Stimulated activated CD8-positive, alpha-beta memory T cell treated with anti-CD3 and anti-CD28 coated beads, Interleukin-7, amount 100 ng/mL, for 48 hours (primary cell): Measurements from ENCODE around the gene FAM174B.
A peak's percentile ranks its signal among the peaks of the same experiment; 100 is the strongest.

Experiments used
- DNase-seq, 2 donors: peaks; one replicate each; pipeline ENCODE4 v3.0.0-alpha.2; 2020; ENCODE audit warnings: low read depth in 1 of 2; ENCODE audit errors: extremely low read depth in 1 of 2

The FAM174B gene

DNA sequence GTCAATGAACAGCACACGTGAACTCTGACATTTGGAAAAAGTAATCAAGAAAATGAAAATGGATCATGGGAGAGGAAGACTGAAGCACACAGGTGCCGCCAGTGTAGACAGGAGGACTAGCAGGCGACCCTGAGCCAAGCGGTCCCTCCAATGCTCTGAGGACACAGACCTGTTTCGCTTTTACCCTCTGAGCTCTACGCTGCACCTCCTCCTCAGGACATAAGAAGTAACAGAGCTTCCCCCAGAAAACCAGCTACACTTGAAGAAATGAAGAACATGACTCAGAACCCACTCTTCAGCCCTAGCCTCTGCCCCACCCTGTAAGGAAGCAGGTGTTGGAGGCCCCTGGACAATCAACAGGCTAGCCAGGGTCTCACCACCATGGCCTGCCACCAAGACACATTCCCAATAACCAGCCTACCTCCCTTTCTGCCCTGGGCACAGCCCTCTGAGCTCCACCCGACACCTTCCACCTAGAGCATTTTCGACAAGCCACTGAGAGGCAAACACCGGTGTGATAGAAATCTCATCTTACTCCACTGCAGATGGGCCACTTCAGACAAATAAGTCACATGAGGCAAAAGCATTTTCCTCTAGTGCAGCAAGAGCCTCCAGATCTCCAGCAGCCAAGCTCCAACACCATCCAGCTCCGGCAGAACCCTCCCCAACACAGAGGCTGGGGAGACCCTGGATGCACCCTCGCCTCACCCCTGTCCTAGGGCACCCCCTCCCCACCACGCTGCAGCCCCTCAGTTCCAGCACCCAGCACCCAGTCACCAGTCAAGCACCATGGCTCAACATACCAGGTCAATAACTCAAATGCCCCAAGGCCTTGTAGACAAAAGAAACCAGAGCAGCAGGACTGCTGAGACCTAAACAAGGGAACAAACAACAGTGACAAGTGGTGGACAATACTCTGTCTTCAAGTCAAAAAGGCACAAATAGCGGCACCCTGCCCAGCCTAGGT, 11.4 kb downstream of the FAM174B start:
- no peak for DNase-seq

DNA sequence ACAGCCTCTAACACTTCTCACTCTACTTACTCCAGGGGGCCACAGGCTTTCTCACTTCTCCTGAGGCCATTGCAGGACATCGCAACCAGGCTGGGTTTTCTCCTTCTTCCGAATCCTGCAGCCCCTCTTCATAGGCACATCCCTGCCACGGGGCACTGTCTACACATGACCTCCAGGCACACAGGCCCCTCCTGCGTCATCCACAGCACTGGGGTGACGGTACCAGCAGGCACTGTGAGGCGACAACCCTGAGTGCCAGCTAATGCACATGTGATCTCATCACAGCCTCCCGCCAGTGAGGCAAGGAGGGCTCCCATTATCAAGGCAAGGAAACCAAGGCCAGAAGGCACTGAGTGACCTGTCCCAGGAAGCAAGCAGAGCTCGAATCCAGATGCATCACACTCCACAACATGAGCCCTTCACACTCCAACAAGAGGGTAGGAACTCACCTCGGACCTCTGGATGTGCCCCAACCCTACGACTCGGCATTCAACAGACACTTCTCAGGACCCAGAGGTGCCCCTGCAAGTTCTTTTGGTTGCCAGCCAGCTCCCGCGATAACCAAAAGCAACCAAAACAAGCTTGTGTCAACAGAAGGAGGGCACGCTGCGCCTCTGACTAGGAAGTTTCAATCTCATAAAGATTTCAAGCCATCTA, 16.7 kb downstream of the FAM174B start:
- no peak for DNase-seq

DNA sequence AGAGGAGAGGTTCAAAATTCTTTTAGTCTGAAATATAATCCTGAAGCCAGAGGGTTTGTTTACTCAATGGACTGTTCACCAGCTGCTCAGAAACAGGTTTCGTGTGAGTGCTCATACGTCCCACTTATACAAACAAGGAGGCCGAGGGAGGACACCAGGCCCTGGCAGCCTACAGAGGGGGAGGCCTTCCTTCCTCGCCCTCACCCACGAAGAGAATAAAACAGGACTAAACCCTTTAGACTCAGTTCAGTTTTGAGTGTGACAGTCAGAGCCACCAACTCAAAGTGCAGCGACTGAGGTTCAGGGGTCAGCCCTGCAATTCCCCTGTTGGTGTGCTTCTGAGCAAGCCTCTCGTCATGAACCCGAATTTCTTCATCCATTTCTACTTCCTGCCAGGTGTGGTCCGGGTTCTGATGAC, 17.3 kb downstream of the FAM174B start:
- DNase-seq: no peak

DNA sequence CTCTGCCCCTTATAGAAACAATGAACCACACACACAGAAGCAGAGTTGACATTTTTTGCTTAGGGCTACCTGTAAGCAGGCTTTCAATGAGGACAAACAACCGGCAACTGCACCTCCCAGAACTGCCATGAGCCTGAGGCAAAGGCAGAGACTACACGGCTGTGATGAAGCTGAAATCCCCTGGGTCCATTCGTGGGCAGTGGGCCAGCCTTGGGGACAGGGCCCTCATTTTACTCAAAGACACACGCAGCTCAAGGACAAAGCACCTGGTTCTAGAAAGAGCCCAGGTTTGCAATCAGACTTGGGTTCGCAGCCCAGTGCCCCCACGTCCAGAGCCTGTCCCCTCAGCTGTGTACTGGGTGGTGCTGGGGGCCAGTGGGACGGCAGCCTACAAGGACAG, 17.9 kb downstream of the FAM174B start:
- no peak for DNase-seq

DNA sequence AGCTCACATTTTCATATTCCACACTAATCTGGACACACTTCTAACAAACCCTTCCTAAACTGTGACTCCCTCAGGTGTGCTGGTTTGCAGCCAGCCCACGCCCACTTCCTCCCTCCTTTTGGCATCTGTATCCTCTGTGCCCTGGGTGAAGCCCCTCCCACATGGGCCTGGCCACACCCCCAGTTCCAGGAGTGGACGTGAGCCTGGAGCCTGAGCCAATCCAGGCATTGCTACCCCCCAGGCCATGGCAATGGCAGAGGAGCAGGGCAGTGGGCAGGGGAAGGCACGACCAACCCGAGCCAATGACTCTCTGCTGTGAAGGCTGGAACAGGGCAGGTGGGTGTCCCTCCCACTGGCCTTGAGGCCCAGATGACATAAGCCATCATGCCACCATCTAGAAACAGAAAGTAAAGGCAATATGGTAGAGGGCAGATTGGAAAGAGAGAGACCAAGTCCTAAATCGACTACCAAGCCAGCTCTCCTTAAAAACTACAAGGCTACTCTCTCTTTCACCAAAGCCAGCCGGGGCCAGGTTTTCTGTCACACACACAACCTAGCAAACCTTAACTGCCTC, 18.6 kb downstream of the FAM174B start:
- no peak for DNase-seq

DNA sequence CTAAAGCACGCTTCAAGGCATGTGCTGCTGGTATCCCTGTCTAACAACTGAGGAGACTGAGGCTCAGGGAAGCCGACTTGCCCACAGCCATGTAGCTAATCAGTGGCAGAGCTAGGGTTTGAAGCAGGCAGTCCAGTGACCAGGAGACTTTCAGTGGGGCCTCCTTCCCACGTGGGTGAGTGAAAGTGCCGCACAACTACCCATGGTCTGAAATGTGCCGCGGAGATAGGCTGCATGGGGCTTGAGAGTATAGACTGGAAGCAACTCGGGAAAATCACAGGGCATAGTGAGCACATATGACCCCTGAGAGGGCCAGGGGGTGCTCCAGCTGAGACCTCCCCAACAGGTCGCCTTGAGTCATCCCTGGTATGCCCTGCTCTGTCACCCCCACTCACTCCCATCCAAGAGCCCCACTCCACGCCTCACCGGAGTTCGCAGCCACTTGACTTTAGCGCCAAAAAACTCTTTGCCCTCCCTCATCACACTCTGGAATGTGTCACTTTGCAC, 19.1 kb downstream of the FAM174B start:
- DNase-seq: no peak

DNA sequence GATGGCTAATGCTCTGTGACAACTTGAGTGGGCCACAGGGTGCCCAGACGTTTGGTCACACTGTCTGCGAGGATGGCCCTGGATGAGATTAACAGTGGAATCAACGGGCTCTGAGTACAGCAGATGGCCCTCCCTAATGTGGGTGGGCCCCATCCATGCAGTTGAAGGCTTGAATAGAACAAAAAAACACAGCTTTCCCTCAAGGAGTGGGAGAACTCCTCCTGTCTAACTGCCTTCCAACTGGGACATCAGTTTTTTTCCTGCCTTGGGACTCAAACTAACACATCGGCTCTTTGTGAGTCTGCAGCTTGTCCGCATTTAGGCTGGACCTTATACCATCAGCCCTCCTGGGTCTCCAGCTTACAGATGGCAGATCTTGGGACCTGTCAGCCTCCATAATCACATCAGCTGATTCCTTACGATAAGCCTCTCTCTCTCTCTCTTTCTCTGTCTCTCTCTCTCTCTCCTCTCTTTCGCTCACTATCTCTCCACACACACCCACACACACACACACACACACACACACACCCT, 20.8 kb downstream of the FAM174B start:
- DNase-seq: no peak

DNA sequence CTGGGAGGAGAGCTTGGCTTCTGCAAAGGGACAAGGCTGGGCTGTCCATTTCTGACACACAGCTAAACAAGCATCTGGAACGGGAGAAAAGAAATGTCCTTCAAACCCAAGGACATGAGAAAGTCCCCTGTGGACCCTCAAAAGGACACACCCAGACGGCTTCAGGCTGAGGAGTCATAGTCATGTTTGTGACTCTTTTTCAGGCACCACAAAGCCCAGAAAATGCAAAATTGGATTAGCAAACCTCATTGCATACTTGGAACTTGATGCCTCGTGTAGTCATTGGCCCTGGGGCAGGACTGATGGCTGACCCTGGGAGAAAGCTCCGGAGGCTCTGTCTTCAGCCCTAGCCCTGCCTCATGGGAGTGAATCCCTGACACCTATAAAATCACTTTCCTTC, 21.5 kb downstream of the FAM174B start:
- DNase-seq: no peak

DNA sequence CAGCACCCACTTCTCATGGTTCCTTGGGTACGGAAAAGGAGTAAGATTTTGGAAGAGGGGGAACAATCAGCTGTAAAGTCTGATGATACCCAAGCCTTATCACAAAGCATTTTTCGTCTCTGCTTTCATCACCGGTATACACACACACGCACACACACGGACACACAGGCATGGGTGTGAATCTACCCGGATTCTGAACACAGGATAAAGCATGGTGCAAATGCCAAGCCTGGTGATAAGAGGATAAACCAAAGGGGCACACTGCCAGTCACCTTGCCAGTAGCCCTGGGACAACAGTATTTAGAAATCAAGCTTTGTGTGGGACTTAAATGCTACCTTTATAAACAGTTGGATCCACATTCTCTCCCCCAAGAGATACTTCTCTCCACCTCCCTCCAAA, 22.2 kb downstream of the FAM174B start:
- DNase-seq: no peak

DNA sequence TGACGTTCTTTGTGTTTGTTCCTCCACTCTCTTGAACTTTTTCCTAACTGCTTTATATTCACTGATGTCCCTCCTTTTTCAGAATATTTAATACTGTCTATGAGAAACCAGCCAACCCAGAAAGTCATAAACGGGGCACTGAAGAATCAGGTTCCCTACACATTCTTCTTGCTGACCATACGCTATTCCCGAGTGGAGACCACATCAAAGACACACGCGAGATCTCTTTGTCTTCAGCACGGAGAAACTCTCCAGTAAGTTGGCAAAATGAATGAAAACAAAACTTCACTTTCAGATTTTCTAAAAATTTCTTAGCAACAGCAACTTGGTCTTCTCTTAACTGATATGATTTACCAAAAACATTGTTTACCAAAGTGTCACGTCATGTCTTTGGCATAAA, 22.6 kb downstream of the FAM174B start:
- DNase-seq: no peak

DNA sequence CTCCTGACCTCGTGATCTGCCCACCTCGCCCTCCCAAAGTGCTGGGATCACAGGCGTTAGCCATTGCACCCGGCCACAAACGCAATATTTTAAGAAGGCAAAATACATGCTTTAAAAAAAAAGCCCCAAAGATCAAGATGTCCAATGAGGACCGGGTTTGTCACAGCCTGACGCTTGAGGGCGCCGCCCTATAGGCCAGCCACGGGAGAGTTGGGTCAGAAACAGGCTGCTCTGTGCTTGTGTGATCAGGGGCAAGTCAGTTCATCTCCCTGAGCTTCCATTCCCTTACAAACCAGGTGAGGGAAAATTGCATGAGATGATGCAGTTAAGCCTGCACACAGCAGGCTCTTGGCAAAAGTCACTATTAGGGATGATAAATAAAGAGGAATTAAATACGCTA, 23.9 kb downstream of the FAM174B start:
- no peak for DNase-seq

DNA sequence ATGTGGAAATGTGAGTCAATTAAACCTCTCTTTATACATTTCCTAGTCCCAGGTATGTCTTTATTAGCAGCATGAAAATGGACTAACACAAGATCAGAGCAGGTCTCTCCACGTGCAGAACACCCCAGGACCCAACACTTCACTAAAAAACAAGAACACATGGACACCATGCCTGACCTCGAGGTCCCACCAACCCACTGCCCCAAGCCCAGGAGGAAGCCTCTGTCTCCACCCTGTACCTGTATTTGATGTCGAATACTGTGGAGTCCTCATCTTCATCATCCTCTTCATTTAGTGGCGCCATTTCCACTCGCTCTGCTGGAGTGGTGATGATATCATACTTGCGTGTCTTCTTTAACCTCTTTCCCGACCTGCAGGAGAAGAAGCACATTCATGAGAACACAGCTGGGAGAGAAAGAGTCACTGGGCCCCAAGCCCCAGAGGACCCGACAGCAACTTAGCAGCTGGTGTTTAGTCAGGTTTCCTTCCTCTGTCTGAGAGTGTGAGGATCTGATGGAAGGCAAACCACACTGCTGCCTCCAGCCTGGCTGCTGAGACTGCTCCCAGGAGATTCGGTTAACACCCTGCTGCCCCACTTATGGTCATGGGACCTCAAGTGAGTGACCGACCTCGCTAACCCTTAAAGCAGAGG, 25.5 kb downstream of the FAM174B start:
- no peak for DNase-seq

DNA sequence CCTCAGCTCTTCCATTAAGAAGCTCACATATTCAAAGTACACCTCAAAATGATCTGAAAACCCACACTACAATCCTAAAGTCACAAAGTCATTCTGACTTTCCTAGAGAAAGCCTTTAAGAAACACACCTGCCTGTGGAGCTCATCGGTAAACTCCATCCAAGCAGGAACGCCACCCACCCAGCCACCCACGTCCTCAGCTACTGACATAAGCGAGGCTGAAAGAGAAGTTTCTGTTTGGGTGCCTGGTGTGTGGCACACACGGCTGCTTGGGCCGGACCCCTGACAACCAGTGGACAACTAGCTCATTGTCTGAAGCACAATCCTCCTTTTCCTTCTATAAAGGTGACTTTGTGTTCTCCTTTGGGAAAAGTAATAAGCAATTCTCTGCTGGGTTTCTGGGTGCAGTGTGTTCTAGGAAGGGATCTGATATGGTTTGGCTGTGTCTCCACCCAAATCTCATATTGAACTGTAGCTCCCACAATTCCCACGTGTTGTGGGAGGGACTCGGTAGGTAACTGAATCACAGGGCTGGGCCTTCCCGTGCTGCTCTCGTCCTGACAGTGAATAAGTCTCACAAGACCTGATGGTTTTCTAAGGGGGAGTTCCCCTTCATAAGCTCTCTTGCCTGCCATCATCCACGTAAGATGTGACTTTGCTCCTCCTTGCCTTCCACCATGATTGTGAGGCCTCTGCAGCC, 26.1 kb downstream of the FAM174B start:
- DNase-seq: peak in 1 of 2 donors; percentile 37

DNA sequence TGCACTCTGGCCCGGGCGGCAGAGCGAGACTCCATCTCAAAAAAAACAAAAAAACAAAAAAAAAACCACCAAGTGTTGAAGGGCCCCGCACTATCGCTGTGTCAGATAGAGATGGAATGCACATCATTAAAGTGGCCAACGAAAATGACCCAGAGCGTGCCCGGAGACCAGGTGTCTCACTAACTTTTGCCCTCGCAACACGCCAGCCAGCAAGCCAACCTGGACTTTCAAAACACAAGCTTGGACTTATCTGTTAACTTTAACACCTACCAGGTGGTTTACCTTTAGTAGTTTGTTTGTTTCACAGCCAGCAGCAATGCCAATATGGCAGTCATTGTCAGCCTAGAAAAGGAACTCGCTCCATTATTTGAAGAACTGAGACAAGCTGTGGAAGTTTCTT, 28.6 kb downstream of the FAM174B start:
- DNase-seq: no peak

DNA sequence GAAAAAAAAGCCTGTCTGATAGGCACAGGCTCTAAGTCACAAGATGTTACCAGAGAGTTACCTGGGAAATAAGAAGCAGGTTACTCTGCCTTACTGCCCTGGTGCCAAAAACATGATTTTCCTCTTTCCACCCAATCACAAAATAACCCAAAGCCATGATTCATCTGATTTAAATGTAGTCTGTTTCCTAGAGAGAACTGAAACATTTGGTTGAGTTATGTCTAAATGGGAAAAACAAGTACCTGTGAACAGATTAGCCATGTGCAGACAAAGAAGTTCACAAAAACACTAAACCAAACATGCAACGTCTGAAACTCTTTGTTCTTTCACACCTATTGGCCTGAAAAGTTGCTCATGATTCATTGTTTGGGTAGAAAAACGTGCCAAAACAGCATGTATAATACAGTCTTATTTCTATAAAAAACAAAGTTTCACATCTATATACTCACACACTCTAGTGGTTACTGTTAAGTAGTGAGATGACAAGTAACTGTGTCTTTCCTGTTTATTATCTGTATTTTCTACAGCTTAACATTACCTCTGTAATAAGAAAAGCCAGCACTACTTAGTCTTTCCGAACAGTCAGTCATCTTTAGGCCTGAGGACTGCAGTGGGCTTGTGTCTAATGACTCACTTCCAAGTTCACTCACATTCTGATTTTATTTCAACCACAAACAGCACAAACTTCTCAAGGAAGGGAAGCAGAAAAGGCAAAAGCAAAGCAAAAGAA, 30.2 kb downstream of the FAM174B start:
- peak in 1 of 2 donors; percentile 32 for DNase-seq

DNA sequence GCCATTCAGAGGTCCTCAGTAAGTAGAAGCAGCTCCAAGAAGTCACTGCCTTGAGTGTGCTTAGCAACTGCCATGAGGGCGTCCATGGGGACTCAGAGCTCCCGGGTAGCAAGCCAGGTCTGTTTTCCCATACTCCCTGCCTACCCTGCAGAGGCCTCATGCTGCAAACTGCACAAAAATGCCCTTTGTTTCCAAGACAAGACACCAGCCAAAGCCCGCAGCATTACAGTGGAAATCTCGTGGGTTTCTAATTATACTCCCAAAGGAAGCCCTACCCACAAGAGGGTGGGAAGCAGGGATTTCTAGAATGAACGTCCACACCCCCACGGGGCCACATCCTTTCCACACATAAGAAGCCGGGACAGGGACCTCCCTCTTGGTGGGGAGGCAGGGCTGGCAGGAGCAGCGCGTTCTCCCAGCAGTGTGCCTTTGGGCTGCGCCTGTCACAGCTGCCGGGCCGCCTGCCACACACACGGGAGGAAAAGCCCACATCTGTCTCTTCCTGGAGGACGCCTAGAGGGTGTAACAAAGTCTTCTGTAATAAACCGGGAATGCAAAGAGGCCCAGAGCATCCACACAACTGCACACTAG, 31.1 kb downstream of the FAM174B start:
- no peak for DNase-seq

DNA sequence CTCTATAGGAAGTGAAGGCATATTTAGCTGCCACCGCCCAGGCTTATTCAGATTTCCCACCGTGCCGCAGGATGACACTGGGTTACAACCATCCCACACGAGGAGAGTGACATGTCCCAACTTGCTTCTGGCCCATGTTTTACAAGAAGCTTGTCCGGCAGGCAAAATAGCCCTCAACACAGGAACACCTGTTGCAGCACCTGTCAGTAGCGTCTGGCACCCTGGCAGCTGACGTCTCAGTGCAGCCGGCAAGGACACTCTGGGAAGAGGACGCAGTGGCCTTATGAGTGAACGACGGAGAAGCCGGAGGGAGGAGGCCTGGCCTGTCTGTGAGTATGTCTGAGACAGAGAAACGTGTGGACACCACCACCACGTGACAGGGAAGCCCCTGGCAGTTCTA, 32.1 kb downstream of the FAM174B start:
- no peak for DNase-seq

DNA sequence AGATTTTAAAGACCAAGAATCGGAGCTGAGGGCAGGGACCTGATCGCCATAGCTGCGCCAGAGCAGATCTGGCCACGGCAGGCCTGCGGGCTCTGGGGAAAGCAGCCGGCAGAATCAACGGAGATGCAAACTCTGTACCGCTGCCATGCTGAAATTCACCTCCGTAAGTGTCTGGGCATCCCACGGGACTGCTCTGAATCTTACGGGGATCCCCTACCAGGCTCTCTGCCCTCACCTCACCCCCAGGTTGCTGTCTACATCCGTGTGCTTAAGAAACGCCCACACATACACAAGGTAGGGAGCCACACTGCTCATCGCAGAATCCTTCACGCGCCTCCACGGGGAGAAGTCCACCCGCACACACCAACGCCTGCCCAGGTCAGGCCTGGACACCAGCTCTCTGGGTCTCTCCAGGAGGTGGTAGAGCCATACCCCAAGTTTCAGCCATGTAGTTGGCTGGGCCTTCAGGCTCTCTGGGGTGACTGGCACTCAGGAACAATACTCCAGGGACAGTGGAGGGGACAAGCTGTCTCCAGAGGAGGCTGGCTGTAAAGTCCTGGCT, 33.5 kb downstream of the FAM174B start:
- DNase-seq: no peak

DNA sequence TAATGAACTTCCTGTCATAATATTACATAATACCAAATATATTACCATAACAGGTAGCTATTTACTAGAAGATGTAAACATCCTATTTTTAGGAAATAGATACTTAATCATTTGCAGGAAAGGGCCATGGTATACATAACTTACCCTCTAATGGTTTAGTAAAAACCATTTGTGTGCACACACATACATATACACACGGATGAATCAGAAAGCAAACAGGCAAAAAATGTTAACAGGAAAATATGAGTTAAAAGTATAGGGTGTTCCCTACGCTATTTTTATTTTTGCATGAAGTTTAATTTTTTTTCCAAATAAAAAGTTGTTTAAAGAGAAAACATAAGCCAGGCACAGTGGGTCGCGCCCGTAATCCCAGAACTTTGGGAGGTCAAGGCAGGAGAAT, 34.6 kb downstream of the FAM174B start:
- no peak for DNase-seq
